HepG2 (cell line): Measurements from ENCODE around the gene CDC42EP4. TPM values are rescaled to one million over a fixed set of nuclear protein-coding genes. Genes with fewer than 3 reads are reported as not detected.
A peak's percentile ranks its signal among the peaks of the same experiment; 100 is the strongest.

Experiments used
- BRD4 ChIP-seq: sonication (generic); formaldehyde crosslinking; IDR thresholded peaks from 2 replicates; pipeline ENCODE4 v1.4.0; 2020; ENCODE audit warnings: missing genetic modification reagents
- CCAR2 ChIP-seq: fragments of 200-400 bp; formaldehyde crosslinking; optimal IDR thresholded peaks from 2 replicates; pipeline ENCODE3; 2018; ENCODE audit warnings: low read depth, mild to moderate bottlenecking, low read length, moderate library complexity
- HBP1 ChIP-seq: IDR thresholded peaks from 2 replicates; pipeline ENCODE4 v1.6.1; 2016; ENCODE audit warnings: low read depth, control low read depth
- JDP2 ChIP-seq: sonication (generic); formaldehyde crosslinking; IDR thresholded peaks from 2 replicates; pipeline ENCODE4 v1.8.1; 2022; ENCODE audit warnings: missing genetic modification reagents, borderline replicate concordance
- KDM5B ChIP-seq: sonication (generic); formaldehyde crosslinking; IDR thresholded peaks from 2 replicates; pipeline ENCODE4 v1.4.0; 2020; ENCODE audit warnings: missing genetic modification reagents, mild to moderate bottlenecking, borderline replicate concordance
- MLX ChIP-seq: IDR thresholded peaks from 2 replicates; pipeline ENCODE4 v1.6.1; 2016
- MTA3 ChIP-seq: sonication (generic); formaldehyde crosslinking; IDR thresholded peaks from 2 replicates; pipeline ENCODE4 v1.4.0; 2020; ENCODE audit warnings: missing genetic modification reagents
- MZF1 ChIP-seq: sonication (generic); formaldehyde crosslinking; IDR thresholded peaks from 2 replicates; pipeline ENCODE4 v1.8.1; 2023; ENCODE audit warnings: mild to moderate bottlenecking, missing genetic modification reagents, borderline replicate concordance
- NFRKB ChIP-seq: fragments of 450-650 bp; IDR thresholded peaks from 2 replicates; pipeline ENCODE4 v1.6.1; 2017
- RELA ChIP-seq: sonication (generic); formaldehyde crosslinking; IDR thresholded peaks from 2 replicates; pipeline ENCODE4 v1.4.0; 2020; ENCODE audit warnings: missing genetic modification reagents
- SAFB2 ChIP-seq: sonication (generic); formaldehyde crosslinking; IDR thresholded peaks from 2 replicates; pipeline ENCODE4 v1.5.1; 2020; ENCODE audit warnings: missing genetic modification reagents, low read depth, mild to moderate bottlenecking, borderline replicate concordance
- SIX1 ChIP-seq: sonication (generic); formaldehyde crosslinking; IDR thresholded peaks from 2 replicates; pipeline ENCODE4 v1.4.0; 2020; ENCODE audit warnings: missing genetic modification reagents, borderline replicate concordance
- SYNCRIP ChIP-seq: fragments of 200-400 bp; formaldehyde crosslinking; IDR thresholded peaks from 2 replicates; pipeline ENCODE4 v1.6.1; 2018; ENCODE audit warnings: mild to moderate bottlenecking, low read depth, low read length; ENCODE audit not compliant: insufficient read depth
- ZBTB8A ChIP-seq: sonication (generic); formaldehyde crosslinking; IDR thresholded peaks from 2 replicates; pipeline ENCODE4 v1.4.0; 2020; ENCODE audit warnings: mild to moderate bottlenecking, low read depth, missing genetic modification reagents, borderline replicate concordance
- ZFP1 ChIP-seq: IDR thresholded peaks from 2 replicates; pipeline ENCODE4 v1.6.1; 2016
- ZNF333 ChIP-seq: sonication (generic); formaldehyde crosslinking; IDR thresholded peaks from 2 replicates; pipeline ENCODE4 v1.4.0; 2020; ENCODE audit warnings: mild to moderate bottlenecking, missing genetic modification reagents, borderline replicate concordance
- ZNF484 ChIP-seq: sonication (generic); formaldehyde crosslinking; IDR thresholded peaks from 2 replicates; pipeline ENCODE4 v1.5.1; 2020; ENCODE audit warnings: mild to moderate bottlenecking, low read depth, missing genetic modification reagents, borderline replicate concordance
- ZNF619 ChIP-seq: sonication (generic); formaldehyde crosslinking; IDR thresholded peaks from 2 replicates; pipeline ENCODE4 v1.4.0; 2020; ENCODE audit warnings: mild to moderate bottlenecking, missing genetic modification reagents
- polyA plus RNA-seq, 8 experiments: library from polyadenylated mRNA; depleted of rRNA in 3 of 8; stranded (reverse) in 7 of 8; unstranded in 1 of 8; fragments of >200 nt; fragmentation: Illumina TruSeq in 4 of 8; extraction: Trizol in 4 of 8; gene quantifications; 2 replicates each; pipeline versions ENCODE4 v1.2.1 to v1.2.3, GENCODE V29; 2011 to 2016; ENCODE audit warnings: low read depth in 4 of 8, missing spikeins in 1 of 8, mixed read lengths in 1 of 8; ENCODE audit not compliant: insufficient read depth in 1 of 8
- total RNA-seq, 5 experiments: library from RNA; depleted of rRNA; stranded (reverse); fragments of >200 nt; fragmentation: Illumina TruSeq; extraction: Trizol; gene quantifications; 2 replicates each; pipeline ENCODE4 v1.2.3, GENCODE V29; 2016; ENCODE audit warnings: low read depth in 1 of 5
- TF ChIP-seq, protein P1 (sequence below): sonication (generic); formaldehyde crosslinking; IDR thresholded peaks from 2 replicates; pipeline ENCODE4 v1.9.0; 2021; ENCODE audit warnings: missing genetic modification reagents, borderline replicate concordance
- TF ChIP-seq, protein P2 (sequence below): sonication (generic); formaldehyde crosslinking; IDR thresholded peaks from 2 replicates; pipeline ENCODE4 v1.9.0; 2021; ENCODE audit warnings: missing genetic modification reagents, mild to moderate bottlenecking, borderline replicate concordance
- TF ChIP-seq, protein P3 (sequence below): sonication (generic); formaldehyde crosslinking; IDR thresholded peaks from 2 replicates; pipeline ENCODE4 v1.5.0; 2020; ENCODE audit warnings: missing genetic modification reagents, mild to moderate bottlenecking, borderline replicate concordance
- TF ChIP-seq, protein P4 (sequence below): sonication (generic); formaldehyde crosslinking; IDR thresholded peaks from 2 replicates; pipeline ENCODE4 v1.8.1; 2022; ENCODE audit warnings: mild to moderate bottlenecking, missing genetic modification reagents

CDC42EP4 gene
- total and polyA plus RNA-seq, 2 of the 13 experiments (the other 11 are each of a cell fraction or from before 2014, with no cell fraction given), result 19.0 to 54.0 TPM

- TF ChIP-seq HBP1 (CRISPR knock-in tag), result no peak
- TF ChIP-seq ZNF619, result peak; percentile 82; the same call in 1 of the 2 replicates
- TF ChIP-seq, protein P1, sequence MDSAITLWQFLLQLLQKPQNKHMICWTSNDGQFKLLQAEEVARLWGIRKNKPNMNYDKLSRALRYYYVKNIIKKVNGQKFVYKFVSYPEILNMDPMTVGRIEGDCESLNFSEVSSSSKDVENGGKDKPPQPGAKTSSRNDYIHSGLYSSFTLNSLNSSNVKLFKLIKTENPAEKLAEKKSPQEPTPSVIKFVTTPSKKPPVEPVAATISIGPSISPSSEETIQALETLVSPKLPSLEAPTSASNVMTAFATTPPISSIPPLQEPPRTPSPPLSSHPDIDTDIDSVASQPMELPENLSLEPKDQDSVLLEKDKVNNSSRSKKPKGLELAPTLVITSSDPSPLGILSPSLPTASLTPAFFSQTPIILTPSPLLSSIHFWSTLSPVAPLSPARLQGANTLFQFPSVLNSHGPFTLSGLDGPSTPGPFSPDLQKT (CRISPR knock-in tag), result no peak
- TF ChIP-seq SYNCRIP, result no peak
- no peak for TF ChIP-seq RELA (CRISPR knock-in tag)
- TF ChIP-seq SIX1 (CRISPR knock-in tag), result peak; percentile 82
- TF ChIP-seq, protein P2, sequence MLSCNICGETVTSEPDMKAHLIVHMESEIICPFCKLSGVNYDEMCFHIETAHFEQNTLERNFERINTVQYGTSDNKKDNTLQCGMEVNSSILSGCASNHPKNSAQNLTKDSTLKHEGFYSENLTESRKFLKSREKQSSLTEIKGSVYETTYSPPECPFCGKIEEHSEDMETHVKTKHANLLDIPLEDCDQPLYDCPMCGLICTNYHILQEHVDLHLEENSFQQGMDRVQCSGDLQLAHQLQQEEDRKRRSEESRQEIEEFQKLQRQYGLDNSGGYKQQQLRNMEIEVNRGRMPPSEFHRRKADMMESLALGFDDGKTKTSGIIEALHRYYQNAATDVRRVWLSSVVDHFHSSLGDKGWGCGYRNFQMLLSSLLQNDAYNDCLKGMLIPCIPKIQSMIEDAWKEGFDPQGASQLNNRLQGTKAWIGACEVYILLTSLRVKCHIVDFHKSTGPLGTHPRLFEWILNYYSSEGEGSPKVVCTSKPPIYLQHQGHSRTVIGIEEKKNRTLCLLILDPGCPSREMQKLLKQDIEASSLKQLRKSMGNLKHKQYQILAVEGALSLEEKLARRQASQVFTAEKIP, result no peak
- peak; percentile 72; the same call in 1 of the 2 replicates for TF ChIP-seq BRD4 (CRISPR knock-in tag)
- no peak for TF ChIP-seq MZF1
- no peak for TF ChIP-seq ZNF484 (CRISPR knock-in tag)
- TF ChIP-seq, protein P3, sequence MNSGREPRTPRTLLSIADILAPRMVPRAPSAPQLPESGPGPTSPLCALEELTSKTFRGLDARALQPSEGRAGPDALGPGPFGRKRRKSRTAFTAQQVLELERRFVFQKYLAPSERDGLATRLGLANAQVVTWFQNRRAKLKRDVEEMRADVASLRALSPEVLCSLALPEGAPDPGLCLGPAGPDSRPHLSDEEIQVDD (CRISPR knock-in tag), result no peak
- no peak for TF ChIP-seq ZNF333 (CRISPR knock-in tag)
- TF ChIP-seq JDP2 (CRISPR knock-in tag), result no peak; the same call in 1 of the 2 replicates
- no peak for TF ChIP-seq MTA3 (CRISPR knock-in tag)
- peak; percentile 60 for TF ChIP-seq MLX (CRISPR knock-in tag)
- peak; percentile 85; the same call in 1 of the 2 replicates for TF ChIP-seq ZFP1 (CRISPR knock-in tag)
- no peak for TF ChIP-seq ZBTB8A (CRISPR knock-in tag)
- peak; percentile 20 for TF ChIP-seq CCAR2
- TF ChIP-seq KDM5B, result peak; percentile 76; the same call in 1 of the 2 replicates
- TF ChIP-seq NFRKB, result no peak
- TF ChIP-seq SAFB2, result peak; percentile 85; the same call in 1 of the 2 replicates
- TF ChIP-seq, protein P4, sequence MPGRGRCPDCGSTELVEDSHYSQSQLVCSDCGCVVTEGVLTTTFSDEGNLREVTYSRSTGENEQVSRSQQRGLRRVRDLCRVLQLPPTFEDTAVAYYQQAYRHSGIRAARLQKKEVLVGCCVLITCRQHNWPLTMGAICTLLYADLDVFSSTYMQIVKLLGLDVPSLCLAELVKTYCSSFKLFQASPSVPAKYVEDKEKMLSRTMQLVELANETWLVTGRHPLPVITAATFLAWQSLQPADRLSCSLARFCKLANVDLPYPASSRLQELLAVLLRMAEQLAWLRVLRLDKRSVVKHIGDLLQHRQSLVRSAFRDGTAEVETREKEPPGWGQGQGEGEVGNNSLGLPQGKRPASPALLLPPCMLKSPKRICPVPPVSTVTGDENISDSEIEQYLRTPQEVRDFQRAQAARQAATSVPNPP (CRISPR knock-in tag), result peak; percentile 86; the same call in 1 of the 2 replicates
Measured at GRCh38 chr17:73288534-73289302, 23.1 kb downstream of the CDC42EP4 start (continued).
